GM10847 (cell line): ENCODE measurements around the gene SNX6.

Source experiments
- POLR2A ChIP-seq: IDR thresholded peaks from 2 replicates; pipeline ENCODE4 v1.6.1; 2011; ENCODE audit not compliant: insufficient read length; ENCODE audit errors: extremely low read depth

Gene SNX6

DNA sequence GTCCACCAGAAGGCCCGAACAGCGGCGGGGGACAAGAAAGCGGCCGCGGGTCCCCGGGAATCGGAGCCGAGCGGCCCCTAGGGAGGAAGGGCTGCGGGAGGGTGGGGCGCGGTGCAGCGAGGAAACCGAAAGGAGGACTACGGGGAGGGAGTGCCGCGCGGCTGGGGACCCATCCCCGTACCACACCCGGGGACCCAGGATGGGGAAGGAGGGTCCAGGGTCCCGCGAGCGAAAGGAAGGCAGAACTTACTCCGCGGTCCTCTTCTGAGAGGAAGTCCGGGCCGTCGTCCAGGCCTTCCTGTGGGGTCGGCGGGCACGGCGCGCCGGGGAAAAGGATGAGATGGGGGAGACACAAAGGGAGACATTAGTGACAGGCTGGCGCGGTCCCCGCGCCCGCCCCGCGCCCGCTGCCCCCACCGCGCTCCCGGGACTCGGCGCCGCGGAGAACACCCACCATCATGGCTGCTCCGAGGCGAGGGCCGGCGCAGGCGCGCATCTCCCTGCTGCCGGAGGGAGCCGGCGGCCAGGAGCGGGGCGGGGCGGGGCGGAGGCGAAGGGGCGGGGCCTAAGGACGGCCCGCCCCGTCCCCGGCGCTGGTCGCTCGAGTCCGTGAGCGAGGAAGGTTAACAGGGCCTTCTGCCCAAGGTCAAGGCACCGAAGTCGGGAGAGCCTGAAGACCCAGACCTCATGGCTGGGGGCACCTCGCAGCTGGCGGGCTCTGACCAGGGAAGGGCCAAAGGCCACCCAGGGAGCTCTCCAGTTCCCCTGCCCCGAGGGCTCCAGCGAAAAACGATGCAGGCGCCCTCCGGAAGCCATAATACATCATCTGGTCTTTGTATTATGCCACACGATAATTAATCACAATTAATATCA lies at the start of gene SNX6:
SNX6 (minus strand) TSS at position 492 of the 873 bp plus-strand sequence; CDS start at position 460, 32 bp downstream.
- peak; percentile 76 for TF ChIP-seq POLR2A

DNA sequence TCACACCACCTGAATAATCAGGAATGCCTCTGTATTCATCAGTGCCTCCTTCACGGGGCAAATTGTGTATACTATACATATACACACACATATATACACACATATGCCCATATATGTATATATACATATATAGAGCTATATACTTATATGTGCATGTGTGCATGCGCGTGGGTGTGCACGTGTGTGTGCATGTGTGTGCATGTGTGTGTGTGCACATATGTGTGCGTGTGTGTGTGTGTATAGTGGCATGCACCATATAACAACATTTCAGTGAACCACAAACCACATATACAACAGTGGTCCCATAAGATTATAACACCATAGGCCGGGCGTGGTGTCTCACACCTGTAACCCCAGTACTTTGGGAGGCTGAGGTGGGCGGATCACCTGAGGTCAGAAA lies 48.8 kb upstream of the SNX6 start:
- no peak for TF ChIP-seq POLR2A

DNA sequence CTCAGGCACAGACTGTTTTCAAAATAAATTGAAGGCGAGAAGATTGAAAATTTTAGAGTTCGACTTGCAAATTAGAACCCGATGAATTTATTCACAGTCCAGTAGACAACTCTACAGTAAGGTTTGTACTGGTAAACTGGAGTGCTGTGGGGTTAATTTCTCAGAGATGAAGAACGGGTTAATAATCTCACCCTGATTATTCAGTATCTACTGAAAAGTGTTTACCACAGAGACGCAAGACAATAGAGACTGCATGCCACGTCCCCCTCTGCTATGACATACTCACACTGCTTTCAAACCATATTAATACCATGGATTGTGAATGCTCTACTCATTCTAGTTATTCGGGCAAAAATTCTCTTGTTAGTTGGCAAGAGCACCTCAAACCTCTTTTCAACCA lies 48.4 kb upstream of the SNX6 start:
- TF ChIP-seq POLR2A: no peak

DNA sequence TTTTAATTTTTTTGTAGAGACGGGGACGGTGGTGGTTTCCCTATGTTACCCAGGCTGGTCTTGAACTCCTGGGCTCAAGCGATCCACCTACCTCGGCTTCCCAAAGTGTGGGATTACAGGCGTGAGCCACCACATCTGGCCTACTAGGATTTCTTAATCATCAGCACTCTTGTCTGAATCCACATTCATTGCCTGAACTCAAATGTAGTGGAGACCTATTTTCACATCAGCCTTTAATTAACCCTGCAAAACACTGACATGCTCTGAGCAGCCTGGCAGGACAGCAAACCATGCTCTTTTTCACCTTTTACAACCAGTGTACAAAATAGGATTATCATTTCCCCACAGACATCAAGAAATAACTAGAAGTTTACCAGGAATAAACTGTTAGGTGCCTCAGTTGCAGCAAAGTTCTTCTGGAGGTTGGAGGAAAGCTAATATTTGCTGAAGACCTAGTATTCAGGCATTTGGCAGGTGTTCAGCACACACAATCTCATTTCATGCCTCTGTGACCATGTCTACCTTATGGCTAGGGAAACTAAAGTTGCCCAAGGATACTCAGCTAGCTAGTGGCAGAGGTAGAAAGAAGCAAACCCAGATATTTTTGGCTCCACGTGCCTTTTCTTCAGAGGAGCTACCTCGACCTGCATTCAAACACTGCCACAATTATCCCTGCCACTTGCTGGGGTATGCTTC lies 46.7 kb upstream of the SNX6 start:
- no peak for TF ChIP-seq POLR2A

DNA sequence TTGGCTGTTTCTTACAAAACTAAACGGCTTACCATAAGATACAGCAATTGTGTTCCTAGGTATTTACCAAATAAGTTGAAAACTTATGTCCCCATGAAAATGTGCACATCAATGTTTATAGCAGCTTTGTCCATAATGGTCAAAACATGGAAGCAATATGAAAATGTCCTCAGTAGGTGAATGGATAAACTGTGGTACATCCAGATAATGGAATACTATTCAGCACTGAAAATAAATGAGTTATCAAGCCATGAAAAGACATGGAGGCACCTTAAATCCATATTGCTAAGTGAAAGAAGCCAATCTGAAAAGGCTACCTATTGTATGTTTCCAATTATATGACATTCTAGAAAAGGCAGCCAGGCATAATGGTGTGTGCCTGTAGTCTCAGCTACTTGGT lies 43.8 kb upstream of the SNX6 start:
- no peak for TF ChIP-seq POLR2A

DNA sequence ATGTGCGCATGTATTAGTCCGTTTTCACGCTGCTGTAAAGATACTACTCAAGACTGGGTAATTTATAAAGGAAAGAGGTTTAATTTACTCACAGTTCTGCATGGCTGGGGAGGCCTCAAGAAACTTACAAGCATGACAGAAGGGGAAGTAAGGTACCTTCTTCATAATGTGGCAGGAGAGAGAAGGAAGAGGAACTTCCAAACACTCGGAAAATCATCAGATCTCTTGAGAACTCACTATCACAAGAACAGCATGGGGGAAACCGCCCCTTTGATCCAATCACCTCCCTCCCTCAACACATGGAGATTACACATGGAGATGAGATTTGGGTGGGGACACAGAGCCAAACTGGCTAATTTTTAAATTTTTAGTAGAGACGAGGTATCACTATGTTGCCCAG lies 41.8 kb upstream of the SNX6 start:
- TF ChIP-seq POLR2A: no peak

DNA sequence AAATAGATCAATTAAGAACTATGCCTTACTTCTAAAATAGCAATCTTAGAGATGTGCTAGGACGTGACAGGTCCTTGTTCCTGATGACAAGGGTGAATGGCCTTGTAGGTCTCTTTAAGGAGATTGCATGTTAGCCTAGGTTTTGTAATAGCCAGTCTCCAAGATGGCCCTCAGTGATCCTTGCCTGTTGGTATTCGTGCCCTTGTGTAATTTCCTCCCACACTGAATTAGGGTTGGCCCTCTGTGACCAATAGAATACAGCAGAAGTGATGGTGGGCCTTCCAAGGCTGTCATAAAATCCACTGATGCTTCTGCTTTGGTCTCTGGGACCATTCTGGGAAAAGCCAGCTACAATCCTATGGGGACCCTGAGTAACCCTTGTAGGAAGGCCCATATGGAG lies 38.2 kb upstream of the SNX6 start:
- TF ChIP-seq POLR2A: no peak

DNA sequence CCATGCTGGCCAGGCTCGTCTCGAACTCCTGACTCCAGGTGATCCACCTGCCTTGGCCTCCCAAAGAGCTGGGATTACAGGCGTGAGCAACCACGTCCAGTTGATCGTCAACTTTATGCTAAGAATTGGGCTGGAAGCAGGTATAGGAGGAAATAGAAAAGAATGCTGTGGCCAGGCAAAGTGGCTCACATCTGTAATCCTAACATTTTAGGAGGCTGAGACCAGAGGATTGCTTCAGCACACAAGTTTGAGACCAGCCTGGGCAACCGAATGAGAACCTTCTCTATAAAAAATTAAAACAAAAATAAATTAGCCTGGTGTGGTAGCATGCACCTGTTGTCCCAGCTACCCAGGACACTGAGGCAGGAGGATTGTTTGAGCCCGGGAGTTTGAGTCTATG lies 37.1 kb upstream of the SNX6 start:
- no peak for TF ChIP-seq POLR2A

DNA sequence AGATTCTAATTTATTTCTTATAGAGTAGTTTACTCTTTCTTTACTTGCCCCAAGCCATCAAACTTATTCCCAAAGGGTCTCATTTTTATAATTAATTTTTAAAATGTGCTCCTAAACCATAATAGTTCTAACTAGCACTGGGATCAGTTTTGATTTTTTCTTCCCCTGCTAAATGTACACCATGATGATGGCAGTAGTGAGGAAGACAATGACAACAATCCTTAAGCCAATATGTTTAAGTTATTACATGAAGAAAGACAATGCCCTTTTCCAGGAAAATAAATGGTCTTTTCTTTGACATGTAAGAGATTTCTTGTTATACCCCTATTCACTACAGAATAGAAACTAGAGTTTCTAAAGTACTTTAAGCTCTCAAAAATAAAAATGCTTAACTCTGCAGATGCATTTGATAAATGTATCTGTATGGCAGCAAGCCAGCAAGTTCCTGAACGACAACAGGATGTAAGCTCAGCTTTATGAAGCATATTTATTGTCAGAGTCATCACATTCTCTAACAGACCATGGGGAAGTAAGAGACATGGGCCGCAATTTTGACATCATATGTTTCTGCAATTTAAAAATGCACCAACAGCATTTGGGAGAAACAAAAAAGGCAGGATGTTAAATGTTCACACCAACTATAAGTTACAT lies 36.0 kb upstream of the SNX6 start:
- no peak for TF ChIP-seq POLR2A

DNA sequence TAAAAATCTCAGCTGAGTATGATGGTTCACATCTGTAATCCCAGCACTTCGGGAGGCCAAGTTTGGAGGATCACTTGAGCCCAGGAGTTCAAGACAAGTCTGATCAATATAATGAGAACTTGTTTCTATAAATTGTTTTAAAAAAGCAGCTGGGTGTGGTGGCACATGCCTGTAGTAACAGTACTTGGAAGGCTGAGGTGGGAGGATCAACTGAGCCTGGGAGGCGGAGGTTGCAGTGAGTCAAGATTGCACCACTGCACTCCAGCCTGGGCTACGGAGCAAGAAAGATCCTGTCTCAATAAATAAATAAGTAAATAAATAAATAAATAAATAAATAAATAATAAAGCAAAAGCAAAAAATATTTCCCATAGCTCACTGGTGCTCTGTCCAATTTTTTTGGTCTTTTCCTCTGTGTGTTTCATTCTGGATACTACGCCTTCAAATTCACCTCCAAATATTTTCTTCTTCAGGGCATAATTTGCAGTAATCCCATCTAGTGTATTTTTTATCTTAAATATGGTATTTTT lies 32.7 kb upstream of the SNX6 start:
- TF ChIP-seq POLR2A: no peak

DNA sequence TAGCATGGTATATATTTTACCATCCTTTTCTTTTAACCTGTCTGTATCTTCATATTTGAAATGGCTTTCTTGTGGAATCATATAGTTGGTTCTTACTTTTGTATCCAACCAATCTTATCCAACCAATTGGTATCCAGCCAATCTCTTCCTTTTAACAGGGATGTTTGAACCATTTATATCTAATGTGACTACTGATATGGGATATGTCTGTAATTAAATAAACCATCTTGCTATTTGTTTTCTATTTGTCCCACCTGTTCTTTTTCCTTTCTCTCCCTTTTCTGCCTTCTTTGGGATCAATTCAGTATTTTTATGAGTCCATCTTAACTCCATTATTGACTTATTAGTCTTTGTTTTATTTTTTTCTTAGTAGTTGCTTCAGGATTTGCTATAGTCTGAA lies 30.8 kb upstream of the SNX6 start:
- TF ChIP-seq POLR2A: no peak

DNA sequence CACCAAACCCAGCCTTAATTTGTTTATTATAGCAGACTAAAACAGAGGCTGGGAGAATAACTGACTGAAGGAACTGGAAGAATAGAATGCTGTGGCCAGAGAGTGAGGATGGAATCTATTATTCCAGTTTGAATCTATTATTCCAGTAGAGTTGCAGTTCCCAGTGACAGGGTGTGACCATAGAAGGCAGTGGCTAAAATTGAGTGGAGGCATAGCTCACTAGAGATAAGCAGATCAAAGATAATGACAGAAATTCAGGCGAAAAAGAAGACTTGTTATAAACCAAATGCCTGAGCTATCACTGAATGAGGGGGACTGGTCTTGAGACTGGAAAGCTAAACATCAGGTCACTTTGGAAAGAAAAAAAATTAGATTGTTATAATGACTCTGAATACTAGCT lies 26.0 kb upstream of the SNX6 start:
- TF ChIP-seq POLR2A: no peak

DNA sequence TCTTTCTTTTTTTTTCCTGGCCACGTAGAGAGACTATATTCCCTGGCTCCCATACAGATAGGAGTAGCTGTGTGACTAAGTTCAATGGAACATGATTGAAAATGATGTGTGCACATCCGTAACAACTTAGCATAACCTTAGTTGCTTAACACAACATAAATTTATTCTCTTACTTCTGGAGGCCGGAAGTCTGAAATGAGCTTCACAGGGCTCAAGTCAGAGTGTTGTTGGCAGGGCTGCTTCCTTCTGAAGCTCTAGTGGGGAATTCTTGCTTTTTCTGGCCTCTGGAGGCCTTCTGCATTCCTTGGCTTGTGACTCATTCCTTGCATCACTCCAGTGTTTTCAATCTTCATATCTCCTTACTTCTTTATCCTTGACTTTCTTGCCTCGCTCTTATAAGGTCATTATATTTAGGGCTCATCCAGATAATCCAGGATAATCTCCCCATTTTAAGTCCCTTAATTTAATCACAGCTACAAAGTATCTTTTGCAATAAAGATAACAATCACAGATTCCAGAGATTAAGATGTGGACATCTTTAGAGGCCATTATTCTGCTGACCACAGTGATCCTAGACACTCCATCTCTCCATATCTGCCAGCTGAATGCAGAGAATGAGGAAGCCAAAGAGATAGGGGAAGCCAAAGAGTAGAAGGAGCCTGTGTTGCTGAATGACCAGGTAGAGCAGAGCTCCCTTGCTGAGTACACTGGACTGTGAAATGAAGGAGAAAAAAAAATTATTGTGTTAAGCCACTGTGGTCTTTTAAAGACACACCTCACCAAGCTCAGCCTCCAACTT lies 21.0 kb upstream of the SNX6 start:
- TF ChIP-seq POLR2A: no peak

DNA sequence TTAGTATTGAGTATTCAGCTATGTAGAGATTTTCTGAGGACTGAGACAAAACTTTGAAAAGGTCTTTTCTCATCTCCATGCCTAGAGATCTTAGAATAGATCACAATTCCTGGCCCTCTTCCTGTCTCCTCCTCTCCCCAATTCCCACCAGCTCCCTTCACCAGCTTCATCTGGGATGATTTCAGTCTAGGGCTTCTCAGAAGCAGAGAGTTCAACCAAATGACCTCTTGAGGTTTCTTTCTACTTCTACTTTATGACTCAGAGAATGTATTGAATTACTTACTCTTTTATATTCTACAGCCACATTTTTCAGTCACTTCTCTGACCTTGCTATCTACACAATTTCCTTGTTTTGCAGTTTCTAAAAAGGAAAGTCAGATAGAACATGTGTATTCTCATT lies 19.4 kb upstream of the SNX6 start:
- TF ChIP-seq POLR2A: no peak
